Activated gamma-delta T cell treated with anti-CD3 and anti-CD28 coated beads, Interleukin-2, amount 50 U/mL, for 16 hours (primary cell): Measurements from ENCODE around the gene ADORA2B.

ENCODE experiments used
- DNase-seq: peaks from one replicate; pipeline ENCODE4 v3.0.0-alpha.2; 2020; ENCODE audit warnings: low read depth

ADORA2B gene

GRCh38 chr17:15996322-15996721 is 51.4 kb downstream of the ADORA2B start:
- DNase-seq = no peak

- DNase-seq = no peak
Measured at GRCh38 chr17:15998031-15998562, 53.2 kb downstream of the ADORA2B start.

- DNase-seq = peak; percentile 85
Measured at GRCh38 chr17:15999141-15999973, 54.4 kb downstream of the ADORA2B start, which contains the start of the genes TTC19 and ZSWIM7. TTC19 (plus strand) TSS chr17:15999824; CDS start chr17:15999849, 25 bp downstream. ZSWIM7 (minus strand) TSS chr17:15999704; CDS start chr17:15999594, 110 bp downstream.

GRCh38 chr17:15999974-16000827 is 55.3 kb downstream of the ADORA2B start:
- DNase-seq = peak; percentile 19

- DNase-seq = no peak
Measured at GRCh38 chr17:16001226-16001897, 56.4 kb downstream of the ADORA2B start.

- no peak for DNase-seq
Measured at GRCh38 chr17:16002708-16003260, 57.9 kb downstream of the ADORA2B start.

GRCh38 chr17:16003841-16004240 is 58.9 kb downstream of the ADORA2B start:
- no peak for DNase-seq

- no peak for DNase-seq
Measured at GRCh38 chr17:16005636-16006035, 60.7 kb downstream of the ADORA2B start.

GRCh38 chr17:16007439-16007838 is 62.5 kb downstream of the ADORA2B start:
- no peak for DNase-seq

GRCh38 chr17:16013943-16014407 is 69.0 kb downstream of the ADORA2B start:
- DNase-seq = no peak

GRCh38 chr17:16019347-16019746 is 74.4 kb downstream of the ADORA2B start:
- no peak for DNase-seq

GRCh38 chr17:16023881-16024280 is 79.0 kb downstream of the ADORA2B start:
- no peak for DNase-seq

GRCh38 chr17:16025202-16025601 is 80.3 kb downstream of the ADORA2B start:
- no peak for DNase-seq
